ENCODE data around the gene PRAME. TPM values are rescaled to one million over a fixed set of nuclear protein-coding genes. Genes with fewer than 3 reads are reported as not detected.

PRAME gene
- total and polyA plus RNA-seq, 2 donors (not counting 1 experiment from before 2014, with no cell fraction given), result 0.20 TPM; not detected in 1

DNA sequence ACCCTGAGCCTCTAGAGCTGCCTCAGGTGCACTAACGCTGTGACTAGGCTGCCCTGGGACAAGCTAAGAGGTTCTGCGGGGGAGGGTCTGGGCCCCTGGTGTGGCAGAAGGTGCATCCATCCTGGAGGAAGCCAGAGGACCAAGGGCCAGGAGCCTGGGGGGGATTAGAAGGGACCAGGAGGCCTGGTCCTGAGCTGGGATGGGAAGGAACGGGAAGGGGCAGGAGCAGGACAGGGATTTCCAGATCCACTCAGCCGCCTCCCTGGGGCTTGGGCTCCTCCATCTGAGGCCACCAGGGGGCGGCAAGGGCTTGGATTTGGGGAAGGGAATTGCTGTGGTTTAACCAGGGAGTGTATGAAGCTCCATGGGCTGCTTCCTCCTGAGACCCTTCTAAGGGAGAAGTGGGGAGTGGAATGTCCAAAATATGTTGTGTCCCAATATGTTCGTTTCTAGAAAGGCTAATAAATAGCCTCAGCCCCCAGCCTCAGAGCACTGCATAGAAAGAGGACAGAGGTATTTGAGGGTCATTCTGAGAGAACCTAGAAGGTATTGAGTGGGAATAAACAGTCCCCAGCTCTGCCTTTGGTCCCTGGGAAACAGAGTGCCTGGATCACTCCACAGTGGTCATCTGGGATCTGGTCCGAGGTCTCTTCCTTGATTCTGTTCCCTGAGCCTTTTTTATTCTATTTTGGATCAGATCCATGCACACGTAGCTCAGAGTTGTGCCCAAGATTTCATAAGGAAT, 17.4 kb upstream of the PRAME start:
- peak; percentile 16 to 43 for DNase-seq (ENCODE audit: low read depth in 2 of 2)
- Histone ChIP-seq H3K27me3 (ENCODE audit: control insufficient read depth, insufficient read depth, low read length) (no peaks in the 10 kb centered on the region), H3K4me1 (ENCODE audit: control insufficient read depth, extremely low read depth, insufficient read depth, low read length) (no peaks in the 10 kb centered on the region), H3K36me3 (ENCODE audit: control insufficient read depth, insufficient read depth, low read length) (no peaks in the 10 kb centered on the region), H4K20me1 (ENCODE audit: control insufficient read depth, extremely low read depth, insufficient read depth, low read length) (no peaks in the 10 kb centered on the region), H3K4me3 (replicated peaks in 1 of 4; ENCODE audit: control extremely low read depth in 1 of 4, insufficient read depth in 1 of 4, low read depth in 3 of 4, low read length in 4 of 4) (no peak overlapping the region), H3K9me3 (ENCODE audit: control insufficient read depth, insufficient read depth, low read depth, low read length) (no peaks in the 10 kb centered on the region), H3K79me2 (ENCODE audit: control insufficient read depth, insufficient read depth, low read length) (no peaks in the 10 kb centered on the region), H2AFZ (ENCODE audit: low read length) (no peak overlapping the region), H3K9ac (ENCODE audit: insufficient read depth, low read length) (no peak overlapping the region), H3K27ac (ENCODE audit: insufficient read depth, low read length) (no peak overlapping the region), H3K4me2 (ENCODE audit: extremely low read depth, insufficient read depth, low read length) (no peak overlapping the region)
- TF ChIP-seq EZH2 (IDR thresholded peaks at IDR 0.05; ENCODE audit: low read length, missing control alignments), result no peak
- TF ChIP-seq CTCF (conservative IDR thresholded peaks at IDR 0.05 in 1 of 2, IDR thresholded peaks at IDR 0.05 in 1 of 2; ENCODE audit: low read depth in 1 of 2, low read length in 2 of 2), result peak; percentile 63 to 87

- no peak overlapping the region for H3K4me2 ChIP-seq (ENCODE audit: extremely low read depth, insufficient read depth, low read length)
- no peak overlapping the region for H3K27ac ChIP-seq (ENCODE audit: insufficient read depth, low read length)
- no peaks in the 10 kb centered on the region for H4K20me1 ChIP-seq (ENCODE audit: control insufficient read depth, extremely low read depth, insufficient read depth, low read length)
- no peak overlapping the region for H2AFZ ChIP-seq (ENCODE audit: low read length)
- no peak overlapping the region for H3K9ac ChIP-seq (ENCODE audit: insufficient read depth, low read length)
- H3K27me3 ChIP-seq (ENCODE audit: control insufficient read depth, insufficient read depth, low read length), result no peaks in the 10 kb centered on the region
- TF ChIP-seq CTCF (conservative IDR thresholded peaks at IDR 0.05 in 1 of 2, IDR thresholded peaks at IDR 0.05 in 1 of 2; ENCODE audit: low read depth in 1 of 2, low read length in 2 of 2), result no peak
- no peak for TF ChIP-seq EZH2 (IDR thresholded peaks at IDR 0.05; ENCODE audit: low read length, missing control alignments)
- H3K4me3 ChIP-seq (replicated peaks in 1 of 4; ENCODE audit: control extremely low read depth in 1 of 4, insufficient read depth in 1 of 4, low read depth in 3 of 4, low read length in 4 of 4), result no peak overlapping the region
- H3K36me3 ChIP-seq (ENCODE audit: control insufficient read depth, insufficient read depth, low read length), result no peaks in the 10 kb centered on the region
- no peak for DNase-seq (ENCODE audit: low read depth in 2 of 2)
- no peaks in the 10 kb centered on the region for H3K79me2 ChIP-seq (ENCODE audit: control insufficient read depth, insufficient read depth, low read length)
- H3K4me1 ChIP-seq (ENCODE audit: control insufficient read depth, extremely low read depth, insufficient read depth, low read length), result no peaks in the 10 kb centered on the region
- no peaks in the 10 kb centered on the region for H3K9me3 ChIP-seq (ENCODE audit: control insufficient read depth, insufficient read depth, low read depth, low read length)
These were observed 15.3 kb upstream of the PRAME start for GRCh38 chr22:22574361-22574760.

DNA sequence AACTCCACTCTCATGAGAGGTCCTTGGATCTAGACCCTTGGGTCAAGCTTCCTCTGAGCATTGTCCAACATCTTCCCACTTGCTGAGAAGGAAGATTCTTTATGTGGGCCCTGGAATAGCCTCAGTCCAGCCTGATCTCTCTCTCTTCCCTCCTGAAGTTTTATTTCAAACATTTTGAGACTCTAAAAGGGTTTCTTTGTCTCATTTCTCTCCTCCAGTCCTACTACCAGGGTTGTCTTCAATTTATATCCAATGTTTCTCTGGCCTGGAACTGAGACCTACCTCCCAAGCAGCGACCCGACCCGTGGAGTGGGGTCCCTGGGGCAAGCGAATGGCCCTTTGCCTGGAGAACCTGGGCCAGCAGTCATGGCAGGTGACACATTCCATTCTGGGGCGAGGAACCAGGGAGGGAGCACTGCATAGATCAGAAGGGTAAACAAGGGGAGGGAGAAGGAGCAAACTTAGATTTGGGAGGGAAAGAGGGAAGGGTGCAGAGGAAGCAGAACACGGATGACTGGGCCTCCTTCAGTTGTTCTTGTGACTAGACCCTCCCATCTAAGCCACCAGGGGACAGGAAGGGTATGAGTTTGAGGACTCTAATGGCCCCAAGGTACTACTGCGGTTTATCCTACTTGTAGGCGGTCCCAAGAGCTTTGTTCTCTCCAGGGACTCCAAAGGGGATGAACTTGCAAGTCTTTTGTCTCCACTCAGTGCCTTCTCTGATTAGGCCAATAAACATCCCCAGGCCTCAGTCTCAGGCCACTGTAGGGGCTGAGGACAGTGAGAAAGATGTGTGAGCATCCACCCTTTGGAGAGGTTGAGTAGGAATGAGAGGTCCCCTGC, 14.2 kb upstream of the PRAME start:
- H3K27me3 ChIP-seq (ENCODE audit: control insufficient read depth, insufficient read depth, low read length), result no peaks in the 10 kb centered on the region

More for the DNA sequence above, 14.2 kb upstream of the PRAME start:
- no peak overlapping the region for H3K4me2 ChIP-seq (ENCODE audit: extremely low read depth, insufficient read depth, low read length)
- H3K27ac ChIP-seq (ENCODE audit: insufficient read depth, low read length), result no peak overlapping the region
- H3K4me3 ChIP-seq (replicated peaks in 1 of 4; ENCODE audit: control extremely low read depth in 1 of 4, insufficient read depth in 1 of 4, low read depth in 3 of 4, low read length in 4 of 4), result no peak overlapping the region
- no peaks in the 10 kb centered on the region for H3K79me2 ChIP-seq (ENCODE audit: control insufficient read depth, insufficient read depth, low read length)
- H4K20me1 ChIP-seq (ENCODE audit: control insufficient read depth, extremely low read depth, insufficient read depth, low read length), result no peaks in the 10 kb centered on the region
- H3K36me3 ChIP-seq (ENCODE audit: control insufficient read depth, insufficient read depth, low read length), result no peaks in the 10 kb centered on the region
- H2AFZ ChIP-seq (ENCODE audit: low read length), result no peak overlapping the region
- H3K9me3 ChIP-seq (ENCODE audit: control insufficient read depth, insufficient read depth, low read depth, low read length), result no peaks in the 10 kb centered on the region
- TF ChIP-seq CTCF (conservative IDR thresholded peaks at IDR 0.05 in 1 of 2, IDR thresholded peaks at IDR 0.05 in 1 of 2; ENCODE audit: low read depth in 1 of 2, low read length in 2 of 2) (no peak), EZH2 (IDR thresholded peaks at IDR 0.05; ENCODE audit: low read length, missing control alignments) (no peak)
- DNase-seq (ENCODE audit: low read depth in 2 of 2), result no peak
- no peak overlapping the region for H3K9ac ChIP-seq (ENCODE audit: insufficient read depth, low read length)
- H3K4me1 ChIP-seq (ENCODE audit: control insufficient read depth, extremely low read depth, insufficient read depth, low read length), result no peaks in the 10 kb centered on the region

All from fibroblast of lung (primary cell).